Urinary bladder (tissue), 4 donors: ENCODE results near the gene ECI1. TPM values are rescaled to one million over a fixed set of nuclear protein-coding genes. Genes with fewer than 3 reads are reported as not detected.
"Not testable (repeated sequence)": the region's sequence is repeated elsewhere in the genome, so short reads cannot be mapped to it uniquely, and the experiment has no call there.

Experiments
- DNase-seq: peaks from one replicate; pipeline ENCODE4 v3.0.0-alpha.2; 2015; ENCODE audit errors: extremely low spot score
- H3K27ac ChIP-seq: one replicate; pipeline ENCODE4 v1.5.1; 2013; ENCODE audit warnings: low read depth, mild to moderate bottlenecking, moderate library complexity
- H3K36me3 ChIP-seq: one replicate; pipeline ENCODE4 v1.6.1; 2013; ENCODE audit warnings: mild to moderate bottlenecking, moderate library complexity; ENCODE audit not compliant: insufficient read depth
- H3K4me1 ChIP-seq: one replicate; pipeline ENCODE4 v1.6.1; 2013; ENCODE audit warnings: mild to moderate bottlenecking, moderate library complexity; ENCODE audit not compliant: insufficient read depth
- H3K4me3 ChIP-seq: one replicate; pipeline ENCODE4 v1.5.1; 2013; ENCODE audit warnings: low read depth, low read length
- WGBS: extraction: QIAGEN DNeasy Blood & Tissue Kit; methylation state at CpG from one replicate; pipeline ENCODE4 v1.1.7; 2013; 5-methylcytosine and 5-hydroxymethylcytosine counted together
- polyA plus RNA-seq: library from polyadenylated mRNA; stranded (reverse); fragments of 200-250 nt; gene quantifications from one replicate; pipeline ENCODE4 v1.2.3, GENCODE V29; 2013
- total RNA-seq: library from RNA; depleted of rRNA; stranded (reverse); fragments of >200 nt; gene quantifications from one replicate; pipeline ENCODE4 v1.2.3, GENCODE V29; 2014
- donor health status: healthy with polysubstance abuse.
- donor health status: healthy.

Gene ECI1
- total and polyA plus RNA-seq, 2 donors, result 16.6 to 93.2 TPM

DNA sequence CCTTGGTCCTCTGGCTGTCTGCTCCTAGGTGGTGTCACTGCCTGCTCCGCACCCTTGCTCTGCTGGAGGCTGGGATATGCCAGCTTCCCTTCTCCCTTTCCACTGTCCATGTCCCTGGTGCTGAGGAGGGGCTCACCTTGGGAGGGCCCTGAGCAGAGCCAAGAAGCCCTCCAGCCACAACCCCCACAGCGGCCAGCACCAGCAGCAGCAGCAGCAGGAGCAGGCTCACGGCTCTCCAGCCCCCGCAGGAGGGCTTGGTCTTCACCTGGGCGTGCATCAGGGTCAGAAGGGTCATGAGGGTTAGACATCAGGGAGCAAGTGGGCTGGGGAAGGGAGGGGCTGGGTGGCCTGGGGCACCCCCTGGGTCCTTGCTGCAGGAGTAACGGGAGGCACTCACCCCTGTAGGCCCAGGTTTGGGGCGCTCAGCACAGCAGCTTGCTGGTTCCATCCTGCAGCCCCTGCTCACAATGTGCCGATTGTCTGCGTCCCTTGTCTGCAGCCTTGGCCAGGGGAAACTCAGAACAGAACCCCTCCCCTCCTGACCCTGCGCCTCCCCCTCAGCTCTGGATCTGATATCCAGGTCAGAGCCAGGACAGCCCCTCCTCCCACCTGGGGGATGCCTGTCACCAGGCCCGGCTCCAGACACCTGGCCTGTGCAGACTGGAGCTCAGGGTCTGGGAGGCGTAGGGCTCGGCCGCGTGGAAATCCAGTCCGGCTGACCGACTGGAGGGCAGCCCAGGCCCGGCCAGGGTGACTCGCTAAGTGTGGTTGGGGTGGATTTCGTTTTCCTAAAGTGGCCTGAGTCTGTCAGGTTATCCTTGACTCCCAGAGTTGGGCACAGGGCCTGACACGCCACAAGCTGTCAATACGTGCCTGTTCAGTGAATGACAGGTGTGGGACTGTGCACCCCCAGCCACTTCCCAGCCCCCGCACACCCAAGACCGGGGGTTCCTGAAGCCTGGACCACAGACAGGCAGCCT is 40.7 kb downstream of the ECI1 start, which contains the start of gene BRICD5:
BRICD5 (minus strand) TSS at position 478 of the 980 bp plus-strand sequence; CDS start at position 448, 30 bp downstream.
- Histone ChIP-seq H3K27ac (no peak within 1 kb of the TSS), H3K36me3 (no peaks in the 10 kb centered on the region), H3K4me3 (no peak within 1 kb of the TSS), H3K4me1 (peaks cover 2% of the 10 kb centered on the region)
- DNase-seq, result no peak
- WGBS, result 67% methylated on average over 24 of the region's 24 CpGs

DNA sequence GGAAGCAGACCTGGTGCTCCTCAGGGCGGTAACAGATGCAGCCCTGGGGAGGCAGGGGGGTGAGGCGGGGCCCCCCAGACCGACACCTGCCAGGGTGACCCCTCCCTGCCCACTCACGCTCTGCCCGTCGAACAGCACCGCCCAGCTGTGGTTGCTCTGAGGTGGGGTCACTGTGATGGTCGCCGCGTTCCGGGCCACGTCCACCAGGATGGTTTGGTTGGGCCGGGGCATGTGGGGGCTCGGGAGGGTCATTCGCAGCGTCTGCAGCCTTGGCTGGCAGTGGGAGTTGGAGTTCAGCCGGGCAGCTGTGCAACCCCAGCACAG is 41.4 kb downstream of the ECI1 start:
- DNase-seq, result no peak
- whole genome bisulfite sequencing, result 94% methylated on average over 17 of the region's 17 CpGs
- Histone ChIP-seq H3K36me3 (no peaks in the 10 kb centered on the region), H3K27ac (no peak overlapping the region), H3K4me1 (peaks cover 2% of the 10 kb centered on the region), H3K4me3 (no peak overlapping the region)

DNA sequence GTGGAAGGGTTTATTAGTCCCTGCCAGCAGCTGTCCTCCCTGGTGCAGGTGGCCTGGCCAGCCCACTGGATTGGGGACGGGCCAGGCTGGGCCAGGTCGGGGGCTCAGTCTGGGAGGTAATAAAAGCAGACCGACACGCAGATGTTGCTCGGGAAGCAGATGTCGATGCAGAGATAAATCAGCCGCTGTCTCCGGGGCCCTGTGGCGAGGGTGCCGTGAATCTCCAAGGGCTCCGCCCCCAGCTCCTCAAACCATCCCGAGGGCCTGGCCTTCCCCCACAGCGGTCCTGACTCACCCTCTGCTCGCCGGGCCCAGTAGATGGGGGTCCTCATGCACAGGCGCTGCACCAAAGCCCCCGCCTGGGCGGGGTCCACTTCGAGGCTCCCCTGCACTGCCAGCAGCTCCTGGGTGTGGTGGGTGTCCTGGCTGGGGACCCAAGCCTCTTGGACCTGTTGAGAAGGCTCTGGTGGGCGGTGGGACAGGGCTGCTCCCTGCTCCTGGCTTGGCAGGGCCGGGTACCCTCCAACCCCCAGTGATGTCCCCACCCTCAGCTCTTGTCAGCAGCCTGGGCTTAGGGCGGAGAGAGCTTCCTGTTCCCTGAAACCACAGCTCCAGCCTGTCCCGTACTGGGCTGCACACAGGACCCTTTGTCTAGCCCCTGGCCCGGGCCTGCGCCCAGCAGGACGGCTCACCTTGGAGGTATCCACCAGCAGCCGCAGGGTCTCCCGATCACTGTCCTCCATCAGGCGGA is 42.0 kb downstream of the ECI1 start:
- no peak for DNase-seq
- Histone ChIP-seq H3K4me3 (no peak overlapping the region), H3K4me1 (peaks cover 2% of the 10 kb centered on the region), H3K36me3 (no peaks in the 10 kb centered on the region), H3K27ac (no peak overlapping the region)
- WGBS, result 79% methylated on average over 29 of the region's 29 CpGs

DNA sequence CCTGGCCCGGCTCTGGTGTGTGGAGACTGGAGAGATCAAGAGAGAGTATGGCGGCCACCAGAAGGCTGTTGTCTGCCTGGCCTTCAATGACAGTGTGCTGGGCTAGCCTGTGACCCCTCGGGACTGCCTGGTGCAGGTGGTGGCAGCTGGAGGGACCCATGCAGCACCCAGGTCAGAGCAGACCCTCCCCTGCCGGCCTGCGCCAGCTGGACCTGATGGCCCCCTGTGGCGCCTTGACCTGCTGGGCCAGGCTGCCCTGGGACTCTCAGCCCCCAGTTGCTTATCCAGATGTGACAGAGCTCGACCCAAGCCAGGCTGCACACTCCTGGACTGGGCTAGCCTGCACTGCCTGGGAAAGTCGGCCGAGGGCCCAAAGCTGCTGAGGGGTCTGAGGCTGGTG is 42.6 kb downstream of the ECI1 start:
- Histone ChIP-seq H3K36me3 (no peaks in the 10 kb centered on the region), H3K4me3 (no peak overlapping the region), H3K4me1 (peaks cover 2% of the 10 kb centered on the region), H3K27ac (no peak overlapping the region)
- WGBS, result 91% methylated on average over 9 of the region's 9 CpGs
- DNase-seq, result no peak

DNA sequence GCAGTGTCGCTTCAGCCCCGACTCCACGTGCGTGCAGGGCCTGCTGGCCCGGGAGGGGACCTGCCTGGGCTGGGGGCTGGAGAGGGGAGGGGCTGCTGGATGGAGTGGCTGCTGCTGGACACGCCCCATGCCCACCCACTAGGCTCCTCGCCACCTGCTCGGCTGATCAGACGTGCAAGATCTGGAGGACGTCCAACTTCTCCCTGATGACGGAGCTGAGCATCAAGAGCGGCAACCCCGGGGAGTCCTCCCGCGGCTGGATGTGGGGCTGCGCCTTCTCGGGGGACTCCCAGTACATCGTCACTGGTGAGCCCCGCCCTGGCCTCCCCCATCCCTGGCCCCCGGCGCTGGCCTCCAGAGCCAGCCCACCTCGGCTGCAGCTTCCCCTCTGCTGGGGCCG is 43.1 kb downstream of the ECI1 start:
- H3K27ac ChIP-seq, result no peak overlapping the region
- DNase-seq, result no peak
- WGBS, result 76% methylated on average over 23 of the region's 23 CpGs
- H3K36me3 ChIP-seq, result no peaks in the 10 kb centered on the region
- H3K4me1 ChIP-seq, result peaks cover 2% of the 10 kb centered on the region
- H3K4me3 ChIP-seq, result no peak overlapping the region

DNA sequence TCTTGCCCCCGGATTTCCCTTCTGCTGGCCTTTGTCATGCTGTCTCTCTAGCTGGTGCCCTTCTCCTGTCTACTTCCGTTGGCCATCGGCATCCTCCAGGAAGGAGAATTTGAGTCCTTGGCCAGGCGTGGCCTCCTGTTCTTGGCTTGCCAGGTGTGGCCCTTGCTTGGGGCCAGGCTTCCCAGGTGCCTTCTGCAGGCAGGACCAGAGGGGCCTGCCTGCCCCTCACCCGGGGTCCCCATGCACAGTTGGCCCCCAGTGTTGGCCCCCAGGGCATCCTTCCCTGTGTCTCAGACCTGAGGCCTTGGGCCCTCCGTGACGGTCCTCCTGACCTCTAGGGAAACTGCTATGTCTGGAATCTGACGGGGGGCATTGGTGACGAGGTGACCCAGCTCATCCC is 43.5 kb downstream of the ECI1 start:
- Histone ChIP-seq H3K27ac (no peak overlapping the region), H3K36me3 (no peaks in the 10 kb centered on the region), H3K4me1 (peaks cover 2% of the 10 kb centered on the region), H3K4me3 (no peak overlapping the region)
- no peak for DNase-seq
- WGBS, result 90% methylated on average over 9 of the region's 9 CpGs

DNA sequence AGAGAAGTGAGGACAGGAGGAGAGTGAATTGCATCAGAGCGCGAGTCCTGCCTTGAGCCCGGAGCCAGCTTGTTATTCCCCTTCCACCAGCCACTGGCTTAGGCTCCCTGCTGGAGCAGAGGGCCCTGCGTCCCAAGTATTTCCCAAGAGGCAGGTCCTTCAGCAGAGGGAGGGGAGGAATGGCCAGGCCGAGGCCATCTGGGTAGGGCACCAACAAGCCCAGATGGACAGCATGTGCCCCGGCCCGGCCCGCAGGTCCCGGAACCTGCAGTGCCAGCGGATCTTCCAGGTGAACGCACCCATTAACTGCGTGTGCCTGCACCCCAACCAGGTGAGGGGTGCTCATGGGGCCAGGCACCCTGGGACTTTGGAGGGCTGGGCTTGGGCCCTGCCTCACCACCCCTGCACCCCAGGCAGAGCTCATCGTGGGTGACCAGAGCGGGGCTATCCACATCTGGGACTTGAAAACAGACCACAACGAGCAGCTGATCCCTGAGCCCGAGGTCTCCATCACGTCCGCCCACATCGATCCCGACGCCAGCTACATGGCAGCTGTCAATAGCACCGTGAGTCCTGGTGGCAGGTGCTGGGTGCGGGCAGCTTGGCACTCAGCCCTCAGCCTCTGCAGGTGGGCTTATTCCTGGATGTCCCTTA is 44.5 kb downstream of the ECI1 start:
- 93% methylated on average over 23 of the region's 23 CpGs for WGBS
- no peak for DNase-seq
- H3K27ac ChIP-seq, result no peak overlapping the region
- peaks cover 2% of the 10 kb centered on the region for H3K4me1 ChIP-seq
- no peaks in the 10 kb centered on the region for H3K36me3 ChIP-seq
- no peak overlapping the region for H3K4me3 ChIP-seq

DNA sequence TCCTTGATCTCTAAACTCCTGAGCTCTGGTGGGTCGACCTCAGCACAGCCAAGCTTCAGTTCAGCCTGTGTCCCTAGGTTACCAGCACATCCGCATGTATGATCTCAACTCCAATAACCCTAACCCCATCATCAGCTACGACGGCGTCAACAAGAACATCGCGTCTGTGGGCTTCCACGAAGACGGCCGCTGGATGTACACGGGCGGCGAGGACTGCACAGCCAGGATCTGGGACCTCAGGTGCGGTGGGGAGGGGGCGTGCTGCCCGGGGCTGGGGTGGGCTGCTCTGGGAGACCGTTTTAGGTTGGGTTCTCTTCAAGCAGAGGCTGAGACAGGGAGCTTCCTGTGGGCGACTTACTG is 45.0 kb downstream of the ECI1 start:
- no peaks in the 10 kb centered on the region for H3K36me3 ChIP-seq
- no peak for DNase-seq
- H3K4me1 ChIP-seq, result peaks cover 2% of the 10 kb centered on the region
- 83% methylated on average over 18 of the region's 18 CpGs for WGBS
- no peak overlapping the region for H3K27ac ChIP-seq
- H3K4me3 ChIP-seq, result peak overlapping the region; percentile 75

DNA sequence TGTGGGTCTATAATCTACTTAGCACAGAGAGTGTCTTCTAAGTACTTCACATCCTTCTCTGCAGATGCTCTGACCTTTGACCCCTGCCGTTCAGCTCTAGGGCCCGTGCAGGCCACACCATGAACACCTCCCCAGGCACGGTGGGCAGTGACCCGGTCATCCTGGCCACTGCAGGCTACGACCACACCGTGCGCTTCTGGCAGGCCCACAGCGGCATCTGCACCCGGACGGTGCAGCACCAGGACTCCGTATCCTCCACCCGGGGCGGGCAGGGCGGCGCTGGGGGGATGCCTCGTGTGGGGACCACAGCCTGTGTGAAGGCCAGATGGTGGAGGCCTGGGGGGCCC is 45.4 kb downstream of the ECI1 start:
- WGBS, result 9% methylated on average over 16 of the region's 16 CpGs
- no peaks in the 10 kb centered on the region for H3K36me3 ChIP-seq
- no peak for DNase-seq
- H3K27ac ChIP-seq, result no peak overlapping the region
- peak overlapping the region; percentile 75 for H3K4me3 ChIP-seq
- H3K4me1 ChIP-seq, result peaks cover 2% of the 10 kb centered on the region

DNA sequence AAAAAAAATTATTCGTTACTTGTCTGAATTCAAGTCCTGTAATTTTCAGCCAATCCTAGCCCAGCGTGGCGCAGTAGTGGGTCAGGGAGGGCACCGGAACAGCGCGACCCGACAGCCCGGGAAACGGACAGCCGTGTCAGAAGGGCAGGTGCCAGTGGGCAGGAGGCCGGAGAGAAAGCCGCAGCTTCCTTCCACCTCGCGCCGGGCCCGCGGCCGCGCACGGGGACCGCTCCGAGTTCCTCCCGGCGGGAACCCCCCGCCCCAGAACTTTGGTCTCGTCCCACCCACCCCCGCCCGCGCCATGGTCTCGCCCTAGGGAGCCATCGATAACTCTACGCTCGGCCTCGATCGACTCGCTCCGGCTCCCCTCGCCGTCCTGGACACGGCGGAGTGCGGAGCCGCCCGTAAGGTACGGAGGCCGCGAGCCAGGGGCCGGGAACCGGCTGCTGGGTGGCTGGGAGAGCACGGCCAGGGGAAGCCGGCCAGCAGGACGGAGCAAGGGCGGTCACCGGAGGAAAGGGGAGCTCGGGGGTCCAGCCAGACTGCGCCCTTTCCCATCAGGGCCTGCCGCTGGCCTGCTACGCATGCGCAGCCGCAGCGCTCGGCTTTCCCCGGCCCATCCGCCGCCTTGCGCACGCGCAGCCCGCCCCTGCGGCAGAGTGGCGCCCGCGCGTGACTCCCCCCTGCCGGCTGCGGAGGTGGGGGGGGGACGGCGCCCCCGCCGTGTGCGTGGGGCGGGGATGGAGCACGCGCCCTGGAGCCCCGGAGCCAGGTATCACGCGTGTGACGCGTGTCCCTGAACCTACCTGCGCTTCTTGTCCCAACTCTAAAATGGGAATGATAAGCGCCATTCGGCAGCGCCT is 46.1 kb downstream of the ECI1 start, which contains the start of gene MLST8:
MLST8 (plus strand) TSS at position 351 of the 863 bp plus-strand sequence. CDS start 632 bp downstream, outside the sequence.
- Histone ChIP-seq H3K4me1 (peaks cover 2% of the 10 kb centered on the region), H3K4me3 (peak within 1 kb of the TSS; percentile 75), H3K36me3 (no peaks in the 10 kb centered on the region), H3K27ac (peak within 1 kb of the TSS; percentile 99)
- peak; percentile 47 for DNase-seq
- WGBS, result under 1% methylated on average over 93 of the region's 93 CpGs

DNA sequence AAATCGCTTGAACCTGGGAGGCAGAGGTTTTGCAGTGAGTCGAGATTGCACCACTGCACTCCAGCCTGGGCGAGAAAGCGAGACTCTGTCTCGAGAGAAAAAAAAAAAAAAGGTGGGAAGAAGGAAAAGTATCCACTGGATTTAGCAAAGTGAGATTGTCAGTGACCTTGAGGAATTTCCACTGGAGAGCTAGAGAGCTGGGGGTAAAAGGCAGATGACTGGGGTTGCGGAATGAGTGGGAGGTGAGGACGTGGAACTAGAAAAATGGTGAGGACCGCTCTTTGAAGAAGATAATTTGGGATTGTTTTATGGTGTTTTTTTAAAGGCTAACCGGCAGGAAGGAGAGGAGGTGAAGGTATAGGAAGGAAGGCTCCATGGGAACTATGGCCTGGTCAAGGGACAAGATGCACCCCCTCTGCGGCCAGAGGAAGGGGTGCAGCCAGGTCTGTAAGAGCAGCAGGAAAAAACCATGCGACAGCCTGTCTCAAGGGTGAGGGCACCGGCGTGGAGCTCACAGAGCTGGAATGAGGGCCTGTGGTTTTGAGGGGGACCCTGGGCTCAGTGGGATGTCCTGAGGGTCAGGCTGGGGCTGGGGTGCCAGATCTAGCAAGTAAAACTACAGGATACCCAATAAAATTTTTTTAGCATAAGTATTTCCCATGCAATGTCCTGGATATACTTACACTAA is 46.8 kb downstream of the ECI1 start:
- H3K4me1 ChIP-seq, result peaks cover 2% of the 10 kb centered on the region
- 80% methylated on average over 13 of the region's 13 CpGs for WGBS
- peak overlapping the region; percentile 75 for H3K4me3 ChIP-seq
- no peak for DNase-seq
- no peak overlapping the region for H3K27ac ChIP-seq
- no peaks in the 10 kb centered on the region for H3K36me3 ChIP-seq

DNA sequence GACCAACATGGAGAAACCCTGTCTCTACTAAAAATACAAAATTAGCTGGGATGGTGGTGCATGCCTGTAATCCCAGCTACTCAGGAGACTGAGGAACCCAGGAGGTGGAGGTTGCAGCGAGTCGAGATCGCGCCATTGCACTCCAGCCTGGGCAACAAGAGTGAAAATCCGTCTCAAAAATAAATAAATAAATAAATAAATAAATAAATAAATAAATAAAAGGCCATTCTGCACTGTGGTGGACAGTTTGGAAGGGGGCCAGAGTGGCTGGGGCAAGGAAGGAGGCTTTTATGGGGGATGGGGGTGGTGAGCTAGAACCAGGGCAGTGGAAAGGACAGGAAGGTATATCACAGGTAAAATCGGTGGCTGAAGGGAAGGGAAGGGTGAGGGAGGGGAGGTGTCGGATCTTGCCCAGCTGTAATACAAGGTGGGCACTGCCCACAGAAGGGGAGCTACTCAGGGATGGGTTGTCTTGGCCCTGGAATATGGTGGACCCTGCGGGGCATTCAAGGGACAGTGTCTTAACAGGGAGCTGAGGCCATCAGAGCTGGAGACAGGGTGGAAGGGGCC is 48.2 kb downstream of the ECI1 start:
- not testable (repeated sequence) for H3K4me1 ChIP-seq, H3K27ac ChIP-seq, H3K4me3 ChIP-seq, DNase-seq, H3K36me3 ChIP-seq
- WGBS, result 91% methylated on average over 8 of the region's 8 CpGs
